Progenitor cell of endocrine pancreas (in vitro differentiated cells): ENCODE measurements around the gene NEU2. TPM values are rescaled to one million over a fixed set of nuclear protein-coding genes. Genes with fewer than 3 reads are reported as not detected.

ENCODE experiments used
- DNase-seq: peaks from one replicate; pipeline ENCODE4 v3.0.0; 2021; ENCODE audit warnings: low spot score; ENCODE audit not compliant: unreplicated experiment
- H3K27ac Mint-ChIP-seq: 2 replicates; pipeline ENCODE4 v1.8.0; 2021; ENCODE audit warnings: mild to moderate bottlenecking, moderate library complexity, mixed read lengths
- H3K27me3 Mint-ChIP-seq: 2 replicates; pipeline ENCODE4 v1.8.0; 2021; ENCODE audit warnings: mixed read lengths
- H3K36me3 Mint-ChIP-seq: 2 replicates; pipeline ENCODE4 v1.8.0; 2022; ENCODE audit warnings: mixed read lengths; ENCODE audit not compliant: insufficient read depth
- H3K4me1 Mint-ChIP-seq: 2 replicates; pipeline ENCODE4 v1.8.0; 2021; ENCODE audit warnings: low read depth, mixed read lengths
- H3K4me3 Mint-ChIP-seq: 2 replicates; pipeline ENCODE4 v1.8.0; 2021; ENCODE audit warnings: low read depth, mild to moderate bottlenecking, moderate library complexity, mixed read lengths
- H3K9me3 Mint-ChIP-seq: 2 replicates; pipeline ENCODE4 v1.8.0; 2021; ENCODE audit warnings: low read depth, mixed read lengths
- CTCF ChIP-seq: fragments of 200-600 bp; sonication (generic); IDR thresholded peaks from one replicate; pipeline ENCODE4 v1.5.0; 2021; ENCODE audit warnings: antibody characterized with exemption, mild to moderate bottlenecking; ENCODE audit not compliant: unreplicated experiment
- total RNA-seq: library from RNA; stranded (reverse); gene quantifications from 2 replicates; pipeline ENCODE4 v1.2.1, GENCODE V29; 2021

NEU2 gene
- total RNA-seq, 1 donor from 2014 or later = not detected

GRCh38 chr2:233000886-233001750, 31.4 kb upstream of the NEU2 start:
- no peak overlapping the region for H3K4me3 Mint-ChIP-seq
- H3K9me3 Mint-ChIP-seq = no peaks in the 10 kb centered on the region
- no peak for DNase-seq
- H3K27ac Mint-ChIP-seq = no peak overlapping the region
- H3K27me3 Mint-ChIP-seq = peaks cover 16% of the 10 kb centered on the region
- no peaks in the 10 kb centered on the region for H3K4me1 Mint-ChIP-seq
- TF ChIP-seq CTCF = no peak
- no peaks in the 10 kb centered on the region for H3K36me3 Mint-ChIP-seq

- Mint-ChIP-seq H3K27ac (no peak overlapping the region), H3K4me3 (no peak overlapping the region), H3K4me1 (no peaks in the 10 kb centered on the region), H3K36me3 (no peaks in the 10 kb centered on the region), H3K27me3 (peaks cover 16% of the 10 kb centered on the region), H3K9me3 (no peaks in the 10 kb centered on the region)
- no peak for TF ChIP-seq CTCF
- DNase-seq = no peak
Measured at GRCh38 chr2:233002829-233003657, 29.4 kb upstream of the NEU2 start.

GRCh38 chr2:233003658-233004555, 28.6 kb upstream of the NEU2 start:
- Mint-ChIP-seq H3K27ac (no peak overlapping the region), H3K4me3 (no peak overlapping the region), H3K27me3 (peaks cover 16% of the 10 kb centered on the region), H3K4me1 (no peaks in the 10 kb centered on the region), H3K36me3 (no peaks in the 10 kb centered on the region), H3K9me3 (no peaks in the 10 kb centered on the region)
- DNase-seq = no peak
- no peak for TF ChIP-seq CTCF

GRCh38 chr2:233005096-233005495, 27.4 kb upstream of the NEU2 start:
- no peaks in the 10 kb centered on the region for H3K9me3 Mint-ChIP-seq
- peaks cover 16% of the 10 kb centered on the region for H3K27me3 Mint-ChIP-seq
- H3K4me1 Mint-ChIP-seq = no peaks in the 10 kb centered on the region
- no peak overlapping the region for H3K27ac Mint-ChIP-seq
- no peak for DNase-seq
- TF ChIP-seq CTCF = no peak
- H3K36me3 Mint-ChIP-seq = no peaks in the 10 kb centered on the region
- H3K4me3 Mint-ChIP-seq = no peak overlapping the region

- Mint-ChIP-seq H3K9me3 (no peaks in the 10 kb centered on the region), H3K4me1 (no peaks in the 10 kb centered on the region), H3K4me3 (no peak overlapping the region), H3K36me3 (no peaks in the 10 kb centered on the region), H3K27ac (no peak overlapping the region), H3K27me3 (peaks cover 16% of the 10 kb centered on the region)
- TF ChIP-seq CTCF = no peak
- no peak for DNase-seq
Measured at GRCh38 chr2:233006648-233007047, 25.8 kb upstream of the NEU2 start.
